Measurements from ENCODE around the gene CLN5. TPM values are rescaled to one million over a fixed set of nuclear protein-coding genes. Genes with fewer than 3 reads are reported as not detected.
A peak's percentile ranks its signal among the peaks of the same experiment; 100 is the strongest.

CLN5 gene
- 17.1 TPM for polyA plus RNA-seq (2013, experiment 1 of 4)
- polyA plus RNA-seq (2013, experiment 2 of 4) = 16.6 TPM
- 16.3 TPM for polyA plus RNA-seq (2013, experiment 3 of 4)
- 17.4 TPM for polyA plus RNA-seq (2013, experiment 4 of 4)

DNA sequence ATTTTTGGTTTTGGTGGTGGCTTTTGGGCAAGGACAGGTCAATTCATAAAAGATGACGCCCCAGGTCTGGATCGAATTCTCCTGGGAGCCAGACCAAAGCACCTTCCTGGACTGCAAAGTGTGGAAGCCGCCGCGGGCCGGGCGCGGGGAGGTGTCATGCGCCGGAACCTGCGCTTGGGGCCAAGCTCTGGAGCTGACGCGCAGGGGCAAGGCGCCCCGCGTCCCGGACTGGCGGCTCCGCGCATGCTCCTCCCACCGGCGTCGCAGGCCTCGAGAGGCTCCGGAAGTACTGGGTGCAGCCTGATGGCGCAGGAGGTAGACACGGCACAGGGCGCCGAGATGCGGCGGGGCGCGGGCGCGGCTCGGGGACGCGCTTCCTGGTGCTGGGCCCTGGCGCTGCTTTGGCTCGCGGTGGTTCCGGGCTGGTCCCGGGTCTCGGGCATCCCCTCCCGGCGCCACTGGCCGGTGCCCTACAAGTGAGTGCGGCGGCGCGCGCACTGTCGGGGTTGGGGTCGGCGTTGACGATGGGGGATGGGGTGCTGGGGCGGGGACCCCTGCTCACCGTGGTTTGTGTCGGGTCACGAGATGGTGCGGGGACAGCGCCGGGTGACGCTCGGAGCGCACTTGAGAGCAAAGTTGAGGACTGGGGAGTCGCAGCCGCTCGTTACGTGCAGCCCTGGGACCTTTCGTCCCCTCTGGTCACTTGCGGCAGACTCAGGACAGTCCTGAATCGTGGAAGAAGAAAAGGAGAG is at the start of gene CLN5:
CLN5 (plus strand) TSS at position 286 of the 752 bp plus-strand sequence; CDS start at position 304, 18 bp downstream.
- WGBS, 2 experiments = 1% methylated on average over 73 of the region's 73 CpGs

GRCh38 chr13:76942363-76942762 is 49.5 kb upstream of the CLN5 start:
- no peak overlapping the region for H3K27ac ChIP-seq (ENCODE audit: insufficient read depth, low read depth, low read length, poor library complexity, severe bottlenecking)
- no peak overlapping the region for H3K4me3 ChIP-seq (ENCODE audit: insufficient read depth, low read depth, low read length)
- no peaks in the 10 kb centered on the region for H3K4me1 ChIP-seq (ENCODE audit: control insufficient read depth, insufficient read depth, low read length)
- H3K27me3 ChIP-seq (ENCODE audit: control insufficient read depth, insufficient read depth, low read length, poor library complexity, severe bottlenecking) = no peaks in the 10 kb centered on the region
- whole genome bisulfite sequencing, 2 experiments = 95 to 97% methylated on average over 4 of the region's 4 CpGs
- H3K36me3 ChIP-seq (ENCODE audit: control insufficient read depth, insufficient read depth, low read length) = no peaks in the 10 kb centered on the region
- H3K9me3 ChIP-seq (ENCODE audit: control insufficient read depth, low read length) = no peaks in the 10 kb centered on the region

More for the DNA sequence above, at the start of gene CLN5:
- Histone ChIP-seq H3K4me3 (ENCODE audit: insufficient read depth, low read depth, low read length) (peak within 1 kb of the TSS; percentile 83), H3K36me3 (ENCODE audit: control insufficient read depth, insufficient read depth, low read length) (peaks cover 6% of the 10 kb centered on the region), H3K27ac (ENCODE audit: insufficient read depth, low read depth, low read length, poor library complexity, severe bottlenecking) (peak within 1 kb of the TSS; percentile 61), H3K9me3 (ENCODE audit: control insufficient read depth, low read length) (no peaks in the 10 kb centered on the region), H3K27me3 (ENCODE audit: control insufficient read depth, insufficient read depth, low read length, poor library complexity, severe bottlenecking) (peaks cover 8% of the 10 kb centered on the region), H3K4me1 (ENCODE audit: control insufficient read depth, insufficient read depth, low read length) (peaks cover 6% of the 10 kb centered on the region)

- no peaks in the 10 kb centered on the region for H3K36me3 ChIP-seq (ENCODE audit: control insufficient read depth, insufficient read depth, low read length)
- H3K4me1 ChIP-seq (ENCODE audit: control insufficient read depth, insufficient read depth, low read length) = no peaks in the 10 kb centered on the region
- H3K27ac ChIP-seq (ENCODE audit: insufficient read depth, low read depth, low read length, poor library complexity, severe bottlenecking) = no peak overlapping the region
- no peaks in the 10 kb centered on the region for H3K27me3 ChIP-seq (ENCODE audit: control insufficient read depth, insufficient read depth, low read length, poor library complexity, severe bottlenecking)
- H3K4me3 ChIP-seq (ENCODE audit: insufficient read depth, low read depth, low read length) = no peak overlapping the region
- H3K9me3 ChIP-seq (ENCODE audit: control insufficient read depth, low read length) = no peaks in the 10 kb centered on the region
- 88 to 100% methylated on average over 1 to 2 of the region's 2 CpGs for WGBS, 2 experiments
Measured at GRCh38 chr13:76943646-76944045, 48.2 kb upstream of the CLN5 start.

GRCh38 chr13:76944456-76944855 is 47.4 kb upstream of the CLN5 start:
- Histone ChIP-seq H3K4me1 (ENCODE audit: control insufficient read depth, insufficient read depth, low read length) (no peaks in the 10 kb centered on the region), H3K9me3 (ENCODE audit: control insufficient read depth, low read length) (no peaks in the 10 kb centered on the region), H3K27ac (ENCODE audit: insufficient read depth, low read depth, low read length, poor library complexity, severe bottlenecking) (no peak overlapping the region), H3K36me3 (ENCODE audit: control insufficient read depth, insufficient read depth, low read length) (no peaks in the 10 kb centered on the region), H3K27me3 (ENCODE audit: control insufficient read depth, insufficient read depth, low read length, poor library complexity, severe bottlenecking) (no peaks in the 10 kb centered on the region), H3K4me3 (ENCODE audit: insufficient read depth, low read depth, low read length) (no peak overlapping the region)
- 94 to 96% methylated on average over 4 of the region's 4 CpGs for WGBS, 2 experiments

DNA sequence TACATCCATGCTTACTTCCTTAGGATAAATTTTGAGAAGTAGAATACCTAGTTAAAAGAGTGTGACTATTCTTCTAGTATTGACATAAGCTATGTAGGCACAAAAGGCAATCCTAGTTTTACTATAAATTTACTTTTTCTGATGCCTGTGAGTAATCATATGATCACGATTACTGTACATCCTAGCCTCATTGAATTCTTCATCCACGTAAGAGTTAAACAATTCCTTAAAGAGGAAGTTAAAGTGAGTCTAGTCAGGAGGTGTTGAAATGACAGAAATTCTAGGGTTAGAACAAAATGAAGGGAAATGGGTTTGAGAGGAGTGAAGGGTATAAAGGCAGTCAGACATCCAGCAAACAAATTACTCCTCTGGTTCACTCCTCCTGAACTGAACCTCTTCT is 43.7 kb upstream of the CLN5 start, which contains the start of gene ACOD1:
ACOD1 (plus strand) TSS at position 363 of the 400 bp plus-strand sequence. CDS start 48 bp downstream, outside the sequence.
- Histone ChIP-seq H3K4me1 (ENCODE audit: control insufficient read depth, insufficient read depth, low read length) (no peaks in the 10 kb centered on the region), H3K4me3 (ENCODE audit: insufficient read depth, low read depth, low read length) (no peak within 1 kb of the TSS), H3K9me3 (ENCODE audit: control insufficient read depth, low read length) (no peaks in the 10 kb centered on the region), H3K27ac (ENCODE audit: insufficient read depth, low read depth, low read length, poor library complexity, severe bottlenecking) (no peak within 1 kb of the TSS), H3K27me3 (ENCODE audit: control insufficient read depth, insufficient read depth, low read length, poor library complexity, severe bottlenecking) (no peaks in the 10 kb centered on the region), H3K36me3 (ENCODE audit: control insufficient read depth, insufficient read depth, low read length) (no peaks in the 10 kb centered on the region)
- 100% methylated on average over 2 of the region's 2 CpGs; no CpG with 5 or more reads in 1 of the 2 experiments for WGBS, 2 experiments

- no peaks in the 10 kb centered on the region for H3K4me1 ChIP-seq (ENCODE audit: control insufficient read depth, insufficient read depth, low read length)
- no peaks in the 10 kb centered on the region for H3K9me3 ChIP-seq (ENCODE audit: control insufficient read depth, low read length)
- whole genome bisulfite sequencing, 2 experiments = 98 to 100% methylated on average over 2 of the region's 2 CpGs
- no peaks in the 10 kb centered on the region for H3K27me3 ChIP-seq (ENCODE audit: control insufficient read depth, insufficient read depth, low read length, poor library complexity, severe bottlenecking)
- no peak overlapping the region for H3K27ac ChIP-seq (ENCODE audit: insufficient read depth, low read depth, low read length, poor library complexity, severe bottlenecking)
- H3K4me3 ChIP-seq (ENCODE audit: insufficient read depth, low read depth, low read length) = no peak overlapping the region
- H3K36me3 ChIP-seq (ENCODE audit: control insufficient read depth, insufficient read depth, low read length) = no peaks in the 10 kb centered on the region
Measured at GRCh38 chr13:76950101-76950500, 41.8 kb upstream of the CLN5 start.

- H3K4me1 ChIP-seq (ENCODE audit: control insufficient read depth, insufficient read depth, low read length) = no peaks in the 10 kb centered on the region
- H3K9me3 ChIP-seq (ENCODE audit: control insufficient read depth, low read length) = no peaks in the 10 kb centered on the region
- no peak overlapping the region for H3K4me3 ChIP-seq (ENCODE audit: insufficient read depth, low read depth, low read length)
- H3K27ac ChIP-seq (ENCODE audit: insufficient read depth, low read depth, low read length, poor library complexity, severe bottlenecking) = no peak overlapping the region
- no peaks in the 10 kb centered on the region for H3K27me3 ChIP-seq (ENCODE audit: control insufficient read depth, insufficient read depth, low read length, poor library complexity, severe bottlenecking)
- 97 to 99% methylated on average over 3 of the region's 3 CpGs for WGBS, 2 experiments
- no peaks in the 10 kb centered on the region for H3K36me3 ChIP-seq (ENCODE audit: control insufficient read depth, insufficient read depth, low read length)
Measured at GRCh38 chr13:76953968-76954367, 37.9 kb upstream of the CLN5 start.

DNA sequence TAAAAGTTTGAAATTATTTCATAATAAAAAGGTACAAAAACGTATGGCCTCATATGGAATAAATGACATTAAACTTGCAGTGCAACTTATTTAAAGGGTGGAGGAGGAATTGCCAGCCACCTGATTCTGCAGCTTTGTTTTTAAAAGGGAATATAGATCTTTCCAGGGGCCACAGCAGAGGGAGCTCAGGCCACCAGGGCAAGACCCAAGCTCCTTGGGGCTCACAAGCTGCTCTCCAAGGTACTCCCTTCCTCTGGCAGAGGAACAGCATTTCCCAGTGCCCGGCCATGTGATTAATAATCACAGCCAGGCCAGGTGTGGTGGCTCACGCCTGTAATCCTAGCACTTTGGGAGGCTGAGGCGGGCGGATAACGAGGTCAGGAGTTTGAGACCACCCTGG is 37.3 kb upstream of the CLN5 start:
- WGBS, 2 experiments = 86 to 89% methylated on average over 6 of the region's 6 CpGs
- Histone ChIP-seq H3K36me3 (ENCODE audit: control insufficient read depth, insufficient read depth, low read length) (no peaks in the 10 kb centered on the region), H3K9me3 (ENCODE audit: control insufficient read depth, low read length) (no peaks in the 10 kb centered on the region), H3K4me1 (ENCODE audit: control insufficient read depth, insufficient read depth, low read length) (no peaks in the 10 kb centered on the region), H3K4me3 (ENCODE audit: insufficient read depth, low read depth, low read length) (no peak overlapping the region), H3K27ac (ENCODE audit: insufficient read depth, low read depth, low read length, poor library complexity, severe bottlenecking) (no peak overlapping the region), H3K27me3 (ENCODE audit: control insufficient read depth, insufficient read depth, low read length, poor library complexity, severe bottlenecking) (no peaks in the 10 kb centered on the region)

- Histone ChIP-seq H3K27ac (ENCODE audit: insufficient read depth, low read depth, low read length, poor library complexity, severe bottlenecking) (no peak overlapping the region), H3K9me3 (ENCODE audit: control insufficient read depth, low read length) (no peaks in the 10 kb centered on the region), H3K36me3 (ENCODE audit: control insufficient read depth, insufficient read depth, low read length) (no peaks in the 10 kb centered on the region), H3K4me1 (ENCODE audit: control insufficient read depth, insufficient read depth, low read length) (no peaks in the 10 kb centered on the region), H3K27me3 (ENCODE audit: control insufficient read depth, insufficient read depth, low read length, poor library complexity, severe bottlenecking) (no peaks in the 10 kb centered on the region), H3K4me3 (ENCODE audit: insufficient read depth, low read depth, low read length) (no peak overlapping the region)
- 91 to 93% methylated on average over 4 of the region's 4 CpGs for WGBS, 2 experiments
Measured at GRCh38 chr13:76955193-76955592, 36.7 kb upstream of the CLN5 start.

DNA sequence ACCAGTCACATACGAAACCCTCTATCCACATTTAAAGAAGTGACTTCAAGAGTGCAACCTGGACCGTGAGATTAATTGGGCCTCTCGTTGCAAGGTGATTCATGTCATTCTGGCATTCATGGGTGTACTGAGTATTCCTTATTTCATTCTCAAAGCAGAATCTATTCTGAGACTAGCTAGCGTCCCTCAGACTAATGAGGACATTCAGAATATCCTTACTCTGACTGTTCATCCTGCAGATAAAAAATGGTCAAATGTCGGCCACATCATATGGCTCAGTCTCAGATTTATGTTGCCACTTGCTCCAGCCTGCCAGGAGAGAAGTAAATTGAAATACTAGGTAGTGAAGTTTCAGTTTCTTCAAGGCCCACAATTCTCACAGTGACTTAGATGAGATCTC is 36.2 kb upstream of the CLN5 start:
- H3K27ac ChIP-seq (ENCODE audit: insufficient read depth, low read depth, low read length, poor library complexity, severe bottlenecking) = no peak overlapping the region
- WGBS, 2 experiments = 94 to 96% methylated on average over 5 of the region's 5 CpGs
- no peak overlapping the region for H3K4me3 ChIP-seq (ENCODE audit: insufficient read depth, low read depth, low read length)
- H3K36me3 ChIP-seq (ENCODE audit: control insufficient read depth, insufficient read depth, low read length) = no peaks in the 10 kb centered on the region
- H3K4me1 ChIP-seq (ENCODE audit: control insufficient read depth, insufficient read depth, low read length) = no peaks in the 10 kb centered on the region
- no peaks in the 10 kb centered on the region for H3K9me3 ChIP-seq (ENCODE audit: control insufficient read depth, low read length)
- no peaks in the 10 kb centered on the region for H3K27me3 ChIP-seq (ENCODE audit: control insufficient read depth, insufficient read depth, low read length, poor library complexity, severe bottlenecking)

Data from ectodermal cell (in vitro differentiated cells).